Astrocyte (in vitro differentiated cells and primary cell): ENCODE measurements around the gene CRISPLD2. TPM values are rescaled to one million over a fixed set of nuclear protein-coding genes. Genes with fewer than 3 reads are reported as not detected.

Experiments
- DNase-seq: peaks from one replicate; pipeline ENCODE4 v3.0.0-alpha.2; 2010; ENCODE audit warnings: low read depth
- FAIRE-seq: peaks from 2 replicates; lab custom pipeline; 2011; peaks lifted over from hg19 to GRCh38; lab: Jason Lieb, UNC
- H2AFZ ChIP-seq: 2 replicates; pipeline ENCODE4 v1.6.0; 2012; ENCODE audit warnings: low read depth, low read length, inconsistent platforms
- H3K27ac ChIP-seq: 2 replicates; pipeline ENCODE4 v1.5.1; 2011; ENCODE audit warnings: low read depth, low read length, inconsistent platforms
- H3K27me3 ChIP-seq: 2 replicates; pipeline ENCODE4 v1.6.0; 2011; ENCODE audit warnings: low read length, inconsistent platforms; ENCODE audit not compliant: insufficient read depth
- H3K36me3 ChIP-seq: 2 replicates; pipeline ENCODE4 v1.5.1; 2011; ENCODE audit warnings: low read length, inconsistent platforms; ENCODE audit not compliant: insufficient read depth
- H3K4me1 ChIP-seq: 2 replicates; pipeline ENCODE4 v1.5.1; 2011; ENCODE audit warnings: low read length, inconsistent platforms; ENCODE audit not compliant: insufficient read depth
- H3K4me2 ChIP-seq: 2 replicates; pipeline ENCODE4 v1.6.0; 2012; ENCODE audit warnings: low read length, inconsistent platforms
- H3K4me3 ChIP-seq: 2 replicates; pipeline ENCODE4 v1.5.1; 2011; ENCODE audit warnings: low read depth, mild to moderate bottlenecking, low read length, inconsistent platforms; ENCODE audit not compliant: insufficient read depth
- H3K79me2 ChIP-seq: 2 replicates; pipeline ENCODE4 v1.6.0; 2012; ENCODE audit warnings: mild to moderate bottlenecking, low read length, inconsistent platforms; ENCODE audit not compliant: insufficient read depth
- H3K9ac ChIP-seq: 2 replicates; pipeline ENCODE4 v1.6.0; 2012; ENCODE audit warnings: mild to moderate bottlenecking, low read length, inconsistent platforms
- H3K9me3 ChIP-seq: 2 replicates; pipeline ENCODE4 v1.5.1; 2012; ENCODE audit warnings: low read depth, mild to moderate bottlenecking, low read length, inconsistent platforms; ENCODE audit not compliant: insufficient read depth
- H4K20me1 ChIP-seq: 2 replicates; pipeline ENCODE4 v1.6.0; 2012; ENCODE audit warnings: low read length, inconsistent platforms; ENCODE audit not compliant: insufficient read depth
- H3K27ac Mint-ChIP-seq: one replicate; pipeline ENCODE4 v1.8.0; 2021; ENCODE audit warnings: mild to moderate bottlenecking, mixed read lengths; ENCODE audit not compliant: unreplicated experiment
- H3K27me3 Mint-ChIP-seq: one replicate; pipeline ENCODE4 v1.8.0; 2021; ENCODE audit warnings: low read depth, mixed read lengths; ENCODE audit not compliant: unreplicated experiment
- H3K36me3 Mint-ChIP-seq: one replicate; pipeline ENCODE4 v1.8.0; 2021; ENCODE audit warnings: low read depth, mixed read lengths; ENCODE audit not compliant: unreplicated experiment
- H3K4me1 Mint-ChIP-seq: one replicate; pipeline ENCODE4 v1.8.0; 2021; ENCODE audit warnings: low read depth, mixed read lengths; ENCODE audit not compliant: unreplicated experiment
- H3K4me3 Mint-ChIP-seq: one replicate; pipeline ENCODE4 v1.8.0; 2021; ENCODE audit warnings: mild to moderate bottlenecking, moderate library complexity, mixed read lengths; ENCODE audit not compliant: unreplicated experiment
- H3K9me3 Mint-ChIP-seq: one replicate; pipeline ENCODE4 v1.8.0; 2021; ENCODE audit warnings: mild to moderate bottlenecking, mixed read lengths; ENCODE audit not compliant: unreplicated experiment
- CTCF ChIP-seq: IDR thresholded peaks from 2 replicates; pipeline ENCODE4 v1.5.1; 2011; ENCODE audit warnings: low read depth, mild to moderate bottlenecking, inconsistent platforms, low read length, moderate library complexity; ENCODE audit not compliant: insufficient read depth
- EZH2 ChIP-seq: IDR thresholded peaks from 2 replicates; pipeline ENCODE4 v1.6.1; 2012; ENCODE audit warnings: mild to moderate bottlenecking, low read length, inconsistent platforms; ENCODE audit not compliant: insufficient read depth
- total RNA-seq: library from RNA; stranded (reverse); gene quantifications from 2 replicates; pipeline ENCODE4 v1.2.1, GENCODE V29; 2021

The CRISPLD2 gene
- total RNA-seq, 1 donor from 2014 or later: 1.8 TPM

GRCh38 chr16:84891149-84891795, 71.5 kb downstream of the CRISPLD2 start:
- no peak for FAIRE-seq
- no peaks in the 10 kb centered on the region for H3K9me3 ChIP-seq
- no peaks in the 10 kb centered on the region for H4K20me1 ChIP-seq
- Mint-ChIP-seq H3K27ac (no peak overlapping the region), H3K9me3 (peaks cover 9% of the 10 kb centered on the region), H3K27me3 (peaks cover 16% of the 10 kb centered on the region), H3K4me3 (no peak overlapping the region), H3K36me3 (no peaks in the 10 kb centered on the region), H3K4me1 (no peaks in the 10 kb centered on the region)
- no peaks in the 10 kb centered on the region for H3K36me3 ChIP-seq
- H3K4me2 ChIP-seq: no peak overlapping the region
- no peak overlapping the region for H3K4me3 ChIP-seq
- no peak for DNase-seq
- no peaks in the 10 kb centered on the region for H3K79me2 ChIP-seq
- no peak overlapping the region for H2AFZ ChIP-seq
- no peak overlapping the region for H3K9ac ChIP-seq
- H3K4me1 ChIP-seq: no peaks in the 10 kb centered on the region
- no peak overlapping the region for H3K27ac ChIP-seq
- TF ChIP-seq EZH2 (no peak), CTCF (no peak)
- H3K27me3 ChIP-seq: no peaks in the 10 kb centered on the region

GRCh38 chr16:84892097-84892496, 72.3 kb downstream of the CRISPLD2 start:
- no peaks in the 10 kb centered on the region for H3K36me3 Mint-ChIP-seq
- Histone ChIP-seq H3K4me3 (no peak overlapping the region), H3K36me3 (no peaks in the 10 kb centered on the region), H4K20me1 (no peaks in the 10 kb centered on the region), H2AFZ (no peak overlapping the region), H3K9me3 (no peaks in the 10 kb centered on the region), H3K9ac (no peak overlapping the region), H3K4me2 (no peak overlapping the region), H3K4me1 (no peaks in the 10 kb centered on the region), H3K27ac (no peak overlapping the region), H3K79me2 (no peaks in the 10 kb centered on the region), H3K27me3 (no peaks in the 10 kb centered on the region)
- no peak for DNase-seq
- H3K27ac Mint-ChIP-seq: no peak overlapping the region
- TF ChIP-seq EZH2 (no peak), CTCF (no peak)
- H3K9me3 Mint-ChIP-seq: peaks cover 9% of the 10 kb centered on the region
- no peak overlapping the region for H3K4me3 Mint-ChIP-seq
- peaks cover 16% of the 10 kb centered on the region for H3K27me3 Mint-ChIP-seq
- H3K4me1 Mint-ChIP-seq: no peaks in the 10 kb centered on the region
- FAIRE-seq: no peak

- H3K4me3 Mint-ChIP-seq: no peak overlapping the region
- Histone ChIP-seq H3K9me3 (no peaks in the 10 kb centered on the region), H3K79me2 (no peaks in the 10 kb centered on the region), H2AFZ (no peak overlapping the region), H3K4me3 (no peak overlapping the region), H3K9ac (no peak overlapping the region), H4K20me1 (no peaks in the 10 kb centered on the region), H3K4me1 (no peaks in the 10 kb centered on the region), H3K27ac (no peak overlapping the region), H3K36me3 (no peaks in the 10 kb centered on the region), H3K27me3 (no peaks in the 10 kb centered on the region), H3K4me2 (no peak overlapping the region)
- no peak for FAIRE-seq
- no peak for DNase-seq
- H3K36me3 Mint-ChIP-seq: no peaks in the 10 kb centered on the region
- peaks cover 4% of the 10 kb centered on the region for H3K4me1 Mint-ChIP-seq
- TF ChIP-seq CTCF (no peak), EZH2 (no peak)
- H3K27ac Mint-ChIP-seq: no peak overlapping the region
- peaks cover 18% of the 10 kb centered on the region for H3K27me3 Mint-ChIP-seq
- H3K9me3 Mint-ChIP-seq: peaks cover 9% of the 10 kb centered on the region
These were observed 73.7 kb downstream of the CRISPLD2 start for GRCh38 chr16:84893467-84893848.
